BE2C (cell line): Measurements from ENCODE around the gene LYRM4.

Source experiments
- DNase-seq: peaks from one replicate; pipeline ENCODE4 v3.0.0-alpha.2; 2020
- H3K27me3 ChIP-seq: fragments of 250-450 bp; sonication (Bioruptor Pico); 2 replicates; pipeline ENCODE4 v1.5.1; 2020; ENCODE audit warnings: mild to moderate bottlenecking
- H3K36me3 ChIP-seq: fragments of 250-450 bp; sonication (Bioruptor Pico); 2 replicates; pipeline ENCODE4 v1.5.1; 2020; ENCODE audit warnings: mild to moderate bottlenecking
- H3K4me1 ChIP-seq: fragments of 250-450 bp; sonication (Bioruptor Pico); 2 replicates; pipeline ENCODE4 v1.5.1; 2020
- H3K4me3 ChIP-seq: 2 replicates; pipeline ENCODE4 v1.5.1; 2011; ENCODE audit warnings: low read depth, low read length
- H3K9me3 ChIP-seq: fragments of 250-450 bp; sonication (Bioruptor Pico); 2 replicates; pipeline ENCODE4 v1.5.1; 2020
- TF ChIP-seq, protein P1 (sequence below): IDR thresholded peaks from 2 replicates; pipeline ENCODE4 v1.5.1; 2012; ENCODE audit warnings: mild to moderate bottlenecking, low read depth, low read length

Gene LYRM4

DNA sequence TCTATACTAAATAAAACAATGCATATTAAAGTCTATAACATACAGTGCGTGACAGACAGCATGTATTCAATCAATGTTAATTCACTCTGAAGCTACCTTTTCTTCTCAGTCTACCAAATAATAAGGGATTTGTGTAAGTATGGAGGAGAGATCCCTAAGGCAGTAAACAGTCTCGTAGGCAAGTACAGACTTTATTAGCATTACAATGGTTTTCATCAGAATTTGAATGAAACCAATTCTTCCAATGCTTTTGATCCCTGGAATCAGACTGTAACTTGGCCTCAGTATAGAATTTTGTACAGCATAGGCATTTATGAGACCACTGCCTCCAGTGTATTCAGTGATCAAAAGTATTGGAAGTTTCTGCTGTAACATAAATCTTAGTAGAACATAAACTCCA is 19.5 kb downstream of the LYRM4 start:
- peaks cover 20% of the 10 kb centered on the region for H3K36me3 ChIP-seq
- peaks cover 3% of the 10 kb centered on the region for H3K4me1 ChIP-seq
- H3K27me3 ChIP-seq = no peaks in the 10 kb centered on the region
- H3K4me3 ChIP-seq = no peak overlapping the region
- DNase-seq = no peak
- no peaks in the 10 kb centered on the region for H3K9me3 ChIP-seq
- TF ChIP-seq, protein P1, sequence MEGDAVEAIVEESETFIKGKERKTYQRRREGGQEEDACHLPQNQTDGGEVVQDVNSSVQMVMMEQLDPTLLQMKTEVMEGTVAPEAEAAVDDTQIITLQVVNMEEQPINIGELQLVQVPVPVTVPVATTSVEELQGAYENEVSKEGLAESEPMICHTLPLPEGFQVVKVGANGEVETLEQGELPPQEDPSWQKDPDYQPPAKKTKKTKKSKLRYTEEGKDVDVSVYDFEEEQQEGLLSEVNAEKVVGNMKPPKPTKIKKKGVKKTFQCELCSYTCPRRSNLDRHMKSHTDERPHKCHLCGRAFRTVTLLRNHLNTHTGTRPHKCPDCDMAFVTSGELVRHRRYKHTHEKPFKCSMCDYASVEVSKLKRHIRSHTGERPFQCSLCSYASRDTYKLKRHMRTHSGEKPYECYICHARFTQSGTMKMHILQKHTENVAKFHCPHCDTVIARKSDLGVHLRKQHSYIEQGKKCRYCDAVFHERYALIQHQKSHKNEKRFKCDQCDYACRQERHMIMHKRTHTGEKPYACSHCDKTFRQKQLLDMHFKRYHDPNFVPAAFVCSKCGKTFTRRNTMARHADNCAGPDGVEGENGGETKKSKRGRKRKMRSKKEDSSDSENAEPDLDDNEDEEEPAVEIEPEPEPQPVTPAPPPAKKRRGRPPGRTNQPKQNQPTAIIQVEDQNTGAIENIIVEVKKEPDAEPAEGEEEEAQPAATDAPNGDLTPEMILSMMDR = no peak

DNA sequence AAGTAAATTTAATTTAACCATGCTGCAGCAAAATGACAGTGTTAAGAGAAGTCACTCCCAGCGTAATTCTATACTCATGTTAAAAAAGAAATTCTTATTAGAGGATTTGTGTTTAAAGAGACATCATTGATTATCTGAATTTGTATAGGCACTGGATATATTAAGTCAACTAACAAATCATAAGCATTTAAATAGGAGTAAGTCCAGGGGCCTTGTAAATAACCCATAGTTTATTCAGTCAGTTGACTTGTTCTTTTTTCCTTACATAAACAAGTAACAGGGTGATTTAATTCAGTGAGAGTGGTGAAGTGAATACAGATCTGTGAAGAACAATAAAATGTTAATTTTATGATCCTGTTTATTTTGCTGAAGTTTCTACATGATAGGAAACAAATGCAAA is 22.4 kb downstream of the LYRM4 start:
- H3K4me3 ChIP-seq = no peak overlapping the region
- TF ChIP-seq, protein P1 = no peak
- H3K27me3 ChIP-seq = no peaks in the 10 kb centered on the region
- H3K9me3 ChIP-seq = no peaks in the 10 kb centered on the region
- H3K4me1 ChIP-seq = no peaks in the 10 kb centered on the region
- no peak for DNase-seq
- peaks cover 11% of the 10 kb centered on the region for H3K36me3 ChIP-seq

DNA sequence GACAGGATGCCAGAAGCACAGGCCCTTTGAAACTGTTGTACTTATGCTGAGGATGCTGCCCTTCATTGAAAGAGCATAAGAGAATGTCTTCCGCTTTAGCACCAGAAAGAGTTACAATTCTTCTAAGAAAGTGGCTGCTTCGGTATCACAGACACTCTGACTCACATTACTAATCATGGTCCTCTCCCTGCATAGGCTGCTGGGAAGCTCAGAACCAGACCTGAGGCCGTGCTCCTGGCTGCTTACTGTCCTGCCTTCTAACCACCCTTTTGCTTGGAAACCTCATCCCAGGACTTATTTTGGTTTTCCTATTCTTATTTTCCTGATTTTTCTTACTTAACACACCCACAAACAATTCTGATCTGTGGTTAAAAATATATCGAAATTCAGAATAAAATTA is 22.9 kb downstream of the LYRM4 start:
- H3K4me1 ChIP-seq = no peaks in the 10 kb centered on the region
- no peak overlapping the region for H3K4me3 ChIP-seq
- no peak for DNase-seq
- TF ChIP-seq, protein P1 = no peak
- peaks cover 11% of the 10 kb centered on the region for H3K36me3 ChIP-seq
- no peaks in the 10 kb centered on the region for H3K9me3 ChIP-seq
- H3K27me3 ChIP-seq = no peaks in the 10 kb centered on the region

DNA sequence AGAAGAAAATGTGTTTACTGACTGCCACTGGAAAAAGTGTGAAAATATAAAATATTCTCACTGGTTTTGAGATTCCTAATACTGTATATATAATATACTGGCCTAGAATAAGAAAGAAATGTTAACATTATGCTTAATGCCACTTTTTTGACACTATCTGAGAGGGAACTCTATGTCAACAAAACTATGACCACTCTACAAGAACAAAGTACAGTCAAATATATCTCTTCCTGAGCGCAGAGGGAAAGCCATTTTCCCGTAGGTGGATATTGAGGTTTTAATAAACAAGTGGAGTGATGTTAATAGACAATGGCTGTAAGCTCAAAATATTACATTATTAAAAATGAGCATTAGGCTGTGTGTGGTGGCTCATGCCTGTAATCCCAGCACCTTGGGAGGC is 24.9 kb downstream of the LYRM4 start:
- no peak for DNase-seq
- no peaks in the 10 kb centered on the region for H3K9me3 ChIP-seq
- no peaks in the 10 kb centered on the region for H3K27me3 ChIP-seq
- no peaks in the 10 kb centered on the region for H3K4me1 ChIP-seq
- H3K36me3 ChIP-seq = peaks cover 7% of the 10 kb centered on the region
- TF ChIP-seq, protein P1 = no peak
- no peak overlapping the region for H3K4me3 ChIP-seq

DNA sequence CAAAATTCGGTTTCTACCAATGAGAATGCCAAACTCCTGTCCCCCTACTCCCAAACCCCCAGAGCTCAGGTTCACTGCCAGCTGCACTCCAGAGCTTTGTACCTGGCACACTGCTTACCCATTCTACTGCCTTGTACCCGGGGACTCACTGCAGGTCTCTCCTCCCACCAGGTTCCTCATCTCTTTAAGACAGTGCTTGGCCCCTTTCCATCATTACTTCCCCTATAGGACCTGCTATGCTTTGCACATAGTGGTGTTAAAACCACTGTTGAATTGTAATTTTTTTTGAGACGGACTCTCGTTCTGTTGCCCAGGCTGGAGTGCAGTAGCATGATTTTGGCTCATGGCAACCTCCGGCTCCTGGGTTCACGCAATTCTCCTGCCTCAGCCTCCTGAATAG is 25.9 kb downstream of the LYRM4 start:
- DNase-seq = no peak
- H3K4me1 ChIP-seq = no peaks in the 10 kb centered on the region
- H3K9me3 ChIP-seq = no peaks in the 10 kb centered on the region
- TF ChIP-seq, protein P1 = no peak
- no peak overlapping the region for H3K4me3 ChIP-seq
- H3K27me3 ChIP-seq = no peaks in the 10 kb centered on the region
- peaks cover 7% of the 10 kb centered on the region for H3K36me3 ChIP-seq

DNA sequence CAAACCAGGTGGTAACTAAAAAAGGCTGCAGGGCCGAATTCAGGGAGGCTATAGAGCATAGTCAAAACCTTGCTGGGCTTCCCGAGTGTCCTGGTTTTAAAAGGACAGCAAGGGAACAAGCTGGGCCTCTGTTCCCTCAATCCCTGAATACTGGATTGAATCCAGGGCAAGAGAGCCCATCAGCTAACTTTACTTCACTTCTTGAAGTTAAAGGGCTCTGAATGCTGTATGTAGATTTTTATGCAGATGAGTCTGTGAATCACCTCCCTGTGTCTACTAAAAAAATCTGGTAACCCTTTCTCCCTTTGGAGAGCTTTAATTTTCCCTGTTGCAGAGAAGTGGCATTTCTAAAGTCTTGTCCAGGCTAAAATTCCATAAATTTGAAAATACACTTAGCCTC is 29.5 kb downstream of the LYRM4 start:
- DNase-seq = no peak
- no peaks in the 10 kb centered on the region for H3K27me3 ChIP-seq
- no peaks in the 10 kb centered on the region for H3K9me3 ChIP-seq
- H3K4me3 ChIP-seq = no peak overlapping the region
- no peaks in the 10 kb centered on the region for H3K4me1 ChIP-seq
- peaks cover 4% of the 10 kb centered on the region for H3K36me3 ChIP-seq
- TF ChIP-seq, protein P1 = no peak
